GM12801 (cell line): ENCODE data around the gene DCD.

Experiments used
- TF ChIP-seq, protein P1 (sequence below): IDR thresholded peaks from one replicate; pipeline ENCODE4 v1.5.1; 2011; ENCODE audit warnings: control low read depth; ENCODE audit not compliant: insufficient read length; ENCODE audit errors: extremely low read depth

The DCD gene

DNA sequence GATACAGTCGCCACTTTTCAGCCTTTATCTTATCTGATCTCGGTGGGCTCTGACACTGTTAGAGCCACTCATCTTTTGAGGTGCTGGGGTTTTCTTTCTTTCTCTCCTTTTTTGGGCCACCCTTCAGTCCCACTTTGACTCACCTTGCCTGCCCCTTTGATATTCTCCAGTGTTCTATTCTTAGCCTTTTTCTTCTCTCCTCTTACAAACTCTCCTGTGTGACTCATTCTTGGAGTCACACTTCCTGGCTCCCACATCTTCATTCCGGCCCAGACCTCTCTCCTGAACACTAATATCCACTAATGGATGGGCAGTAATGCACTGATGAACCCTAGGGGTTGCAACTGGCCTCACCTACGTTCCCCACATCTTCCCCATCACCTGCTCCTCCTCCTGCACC is 2.2 kb upstream of the DCD start:
- TF ChIP-seq, protein P1, sequence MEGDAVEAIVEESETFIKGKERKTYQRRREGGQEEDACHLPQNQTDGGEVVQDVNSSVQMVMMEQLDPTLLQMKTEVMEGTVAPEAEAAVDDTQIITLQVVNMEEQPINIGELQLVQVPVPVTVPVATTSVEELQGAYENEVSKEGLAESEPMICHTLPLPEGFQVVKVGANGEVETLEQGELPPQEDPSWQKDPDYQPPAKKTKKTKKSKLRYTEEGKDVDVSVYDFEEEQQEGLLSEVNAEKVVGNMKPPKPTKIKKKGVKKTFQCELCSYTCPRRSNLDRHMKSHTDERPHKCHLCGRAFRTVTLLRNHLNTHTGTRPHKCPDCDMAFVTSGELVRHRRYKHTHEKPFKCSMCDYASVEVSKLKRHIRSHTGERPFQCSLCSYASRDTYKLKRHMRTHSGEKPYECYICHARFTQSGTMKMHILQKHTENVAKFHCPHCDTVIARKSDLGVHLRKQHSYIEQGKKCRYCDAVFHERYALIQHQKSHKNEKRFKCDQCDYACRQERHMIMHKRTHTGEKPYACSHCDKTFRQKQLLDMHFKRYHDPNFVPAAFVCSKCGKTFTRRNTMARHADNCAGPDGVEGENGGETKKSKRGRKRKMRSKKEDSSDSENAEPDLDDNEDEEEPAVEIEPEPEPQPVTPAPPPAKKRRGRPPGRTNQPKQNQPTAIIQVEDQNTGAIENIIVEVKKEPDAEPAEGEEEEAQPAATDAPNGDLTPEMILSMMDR, result no peak

DNA sequence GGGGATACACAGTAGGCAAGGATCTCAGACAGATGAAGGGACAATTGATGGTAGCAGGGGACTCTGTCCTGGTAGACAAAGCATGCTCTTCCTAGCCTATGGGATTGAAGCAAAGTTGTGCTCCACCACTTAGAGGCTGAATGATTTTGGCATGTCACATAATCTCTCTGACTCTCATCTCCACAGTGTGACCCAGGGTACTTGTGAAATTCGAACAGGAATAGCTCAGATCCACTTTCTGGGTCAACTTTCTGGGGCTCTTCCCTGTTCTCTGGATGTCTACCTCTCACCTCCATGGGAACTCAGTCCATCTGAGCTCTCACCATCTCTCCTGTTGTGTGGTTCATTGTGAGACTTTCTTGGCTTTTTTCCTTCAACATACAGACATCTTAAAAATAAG is 1.7 kb upstream of the DCD start:
- TF ChIP-seq, protein P1, result no peak

DNA sequence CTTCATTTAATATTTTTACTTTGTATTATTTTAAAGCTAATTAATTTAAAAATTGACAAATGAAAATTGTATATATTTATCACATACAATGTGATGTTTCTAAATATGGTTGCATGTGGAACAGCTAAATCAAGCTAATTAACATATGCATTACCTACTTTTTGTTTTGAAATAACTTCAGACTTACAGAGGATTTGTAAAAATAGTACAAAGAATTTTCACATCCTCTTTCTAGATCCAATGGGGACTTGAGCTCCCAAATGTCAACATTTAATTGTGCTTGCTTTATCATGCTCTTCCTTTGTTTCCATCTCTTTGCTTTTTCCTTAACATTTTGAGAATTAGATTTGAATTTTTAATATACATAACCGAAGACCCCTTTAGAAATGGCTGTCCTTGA is 6.6 kb downstream of the DCD start:
- TF ChIP-seq, protein P1, result no peak

DNA sequence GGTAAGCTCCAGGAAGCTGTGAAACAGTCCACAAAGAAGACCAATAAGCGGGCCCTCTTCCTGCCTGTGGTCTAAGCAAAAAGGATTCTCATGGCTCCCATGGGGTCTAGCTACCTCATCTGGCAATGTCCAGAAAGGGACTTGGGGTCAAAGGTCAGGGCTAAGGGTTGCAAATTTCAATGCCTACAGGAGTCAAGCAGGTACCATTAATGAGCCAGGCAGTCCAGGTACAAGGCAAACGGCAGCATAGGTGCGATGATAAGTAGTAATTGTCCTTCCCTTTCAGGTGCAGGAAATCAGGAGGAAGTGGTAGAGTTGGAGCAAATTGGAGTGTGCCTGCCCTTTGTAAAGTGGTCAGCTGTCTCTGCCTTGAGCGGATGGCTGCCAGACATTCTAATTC is 7.1 kb downstream of the DCD start:
- TF ChIP-seq, protein P1, result no peak

DNA sequence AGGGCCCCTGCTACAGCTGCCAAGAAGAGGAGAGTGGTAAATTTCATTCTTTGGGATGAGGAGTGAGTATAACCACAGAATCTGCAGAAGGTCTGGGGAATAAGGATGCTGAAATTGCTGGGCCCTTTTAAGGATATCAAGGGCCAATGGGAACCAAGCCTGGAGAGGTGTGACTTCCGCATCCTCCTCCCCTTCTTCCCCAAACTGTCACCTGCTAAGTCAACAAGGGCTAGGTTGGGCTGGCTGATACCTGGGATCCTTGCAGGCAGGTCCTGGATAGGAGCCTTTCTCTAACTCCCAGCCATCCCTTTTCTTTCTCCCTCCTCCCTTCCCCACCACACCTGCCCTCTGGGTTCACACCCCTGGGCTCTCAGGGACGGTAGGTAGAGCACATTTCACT is 13.4 kb downstream of the DCD start, which contains the start of gene LACRT:
LACRT (minus strand) TSS at position 101 of the 400 bp plus-strand sequence; CDS start at position 47, 54 bp downstream.
- TF ChIP-seq, protein P1, result no peak

DNA sequence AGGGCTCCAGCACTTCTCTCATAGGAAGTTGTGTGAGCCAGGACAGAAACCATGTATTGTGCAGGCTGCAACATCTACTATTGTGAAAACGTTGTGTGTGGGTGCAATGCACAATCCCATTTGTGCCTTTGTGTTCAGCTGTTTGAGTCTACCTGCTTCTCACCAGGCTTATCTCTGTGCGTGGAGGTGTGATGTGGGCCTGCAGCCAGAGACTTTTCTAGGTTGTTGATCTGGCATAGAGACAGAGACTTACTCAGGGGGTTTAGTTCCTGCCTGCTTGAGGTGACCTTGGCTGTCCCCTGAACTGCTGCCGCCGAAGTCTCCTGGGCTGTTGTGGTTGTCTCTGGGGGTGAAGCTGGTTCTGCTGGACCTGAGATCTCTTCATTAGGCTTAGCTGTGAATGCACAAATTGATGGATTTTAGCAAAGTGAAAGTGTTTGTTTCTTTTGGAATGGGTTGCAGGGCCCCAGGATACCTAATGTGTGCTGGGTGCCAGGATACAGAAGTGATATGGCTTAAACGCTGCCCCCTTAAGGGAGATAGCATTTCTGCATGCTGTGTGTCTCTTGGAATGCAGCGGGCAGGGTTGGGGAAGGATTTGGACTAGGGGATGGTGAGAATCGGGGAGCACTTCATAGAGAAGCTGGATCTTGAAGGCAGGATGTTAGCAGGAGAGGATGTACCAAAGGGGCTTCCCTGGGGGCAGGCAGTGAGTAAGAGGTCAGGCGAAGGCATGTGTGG is 16.0 kb downstream of the DCD start:
- TF ChIP-seq, protein P1, result no peak

DNA sequence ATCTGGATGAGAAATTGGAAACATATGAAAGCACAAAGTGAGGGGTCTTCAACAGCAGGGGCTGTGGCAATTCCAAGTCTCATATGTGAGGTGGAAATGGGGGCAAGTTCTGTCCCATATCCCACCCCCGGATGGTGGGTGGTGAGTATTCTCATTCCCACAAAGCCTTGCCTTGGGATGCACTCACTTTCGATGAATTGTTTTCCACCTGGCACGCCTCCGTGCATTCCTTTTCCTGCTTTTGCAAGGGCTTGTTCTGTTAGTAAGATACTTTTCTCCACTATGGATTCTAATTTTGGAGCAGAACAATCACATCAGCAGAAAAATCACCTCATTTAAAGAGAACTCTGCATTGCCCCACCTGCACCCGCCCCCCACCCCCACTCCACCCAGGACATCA is 16.6 kb downstream of the DCD start:
- TF ChIP-seq, protein P1, result no peak
